ENCODE measurements around the gene MACC1.
A peak's percentile ranks its signal among the peaks of the same experiment; 100 is the strongest.

The MACC1 gene

GRCh38 chr7:20194343-20194995, 22.7 kb downstream of the MACC1 start:
- Histone ChIP-seq H3F3A (ENCODE audit: insufficient read depth, low read length) (peaks cover 8% of the 10 kb centered on the region; the same call in 1 of the 2 replicates), H3K36me3 (ENCODE audit: insufficient read depth, low read length) (peaks cover 25% of the 10 kb centered on the region), H3K4me1 (ENCODE audit: insufficient read depth, low read length, severe bottlenecking) (peaks cover 67% of the 10 kb centered on the region), H4K20me1 (ENCODE audit: insufficient read depth, low read length) (no peaks in the 10 kb centered on the region), H3K27ac (ENCODE audit: low read depth, low read length, poor library complexity, severe bottlenecking) (no peak overlapping the region), H2AFZ (ENCODE audit: low read length) (no peak overlapping the region), H3K4me2 (ENCODE audit: low read length) (no peak overlapping the region), H3K9me2 (ENCODE audit: low read depth, low read length) (no peaks in the 10 kb centered on the region), H3K79me2 (ENCODE audit: insufficient read depth, low read length) (peaks cover 8% of the 10 kb centered on the region), H3K9me3 (ENCODE audit: low read length) (0 out of 2 replicates have a peak, but pooled peaks cover 3% of the 10 kb centered on the region), H3K9ac (ENCODE audit: low read length) (no peak overlapping the region), H3K27me3 (ENCODE audit: insufficient read depth, low read length) (no peaks in the 10 kb centered on the region), H3K4me3 (ENCODE audit: low read depth, low read length, poor library complexity, severe bottlenecking) (no peak overlapping the region)
- TF ChIP-seq EZH2 (IDR thresholded peaks at IDR 0.05; ENCODE audit: borderline replicate concordance, low read length), result no peak
- TF ChIP-seq CTCF (IDR thresholded peaks at IDR 0.05; ENCODE audit: low read length), result no peak

- H3K4me1 ChIP-seq (ENCODE audit: insufficient read depth, low read length, severe bottlenecking), result peaks cover 61% of the 10 kb centered on the region
- H4K20me1 ChIP-seq (ENCODE audit: insufficient read depth, low read length), result no peaks in the 10 kb centered on the region
- no peaks in the 10 kb centered on the region for H3K27me3 ChIP-seq (ENCODE audit: insufficient read depth, low read length)
- H2AFZ ChIP-seq (ENCODE audit: low read length), result no peak overlapping the region
- H3K4me3 ChIP-seq (ENCODE audit: low read depth, low read length, poor library complexity, severe bottlenecking), result no peak overlapping the region
- H3K4me2 ChIP-seq (ENCODE audit: low read length), result no peak overlapping the region; the same call in 1 of the 2 replicates
- peaks cover 2% of the 10 kb centered on the region; the same call in 1 of the 2 replicates for H3F3A ChIP-seq (ENCODE audit: insufficient read depth, low read length)
- 0 out of 2 replicates have a peak, but pooled peaks cover 3% of the 10 kb centered on the region for H3K9me3 ChIP-seq (ENCODE audit: low read length)
- H3K79me2 ChIP-seq (ENCODE audit: insufficient read depth, low read length), result peaks cover 8% of the 10 kb centered on the region
- TF ChIP-seq EZH2 (IDR thresholded peaks at IDR 0.05; ENCODE audit: borderline replicate concordance, low read length) (no peak), CTCF (IDR thresholded peaks at IDR 0.05; ENCODE audit: low read length) (no peak)
- peaks cover 30% of the 10 kb centered on the region for H3K36me3 ChIP-seq (ENCODE audit: insufficient read depth, low read length)
- H3K9me2 ChIP-seq (ENCODE audit: low read depth, low read length), result no peaks in the 10 kb centered on the region
- no peak overlapping the region for H3K27ac ChIP-seq (ENCODE audit: low read depth, low read length, poor library complexity, severe bottlenecking)
- no peak overlapping the region for H3K9ac ChIP-seq (ENCODE audit: low read length)
Measured at GRCh38 chr7:20193873-20194272, 23.3 kb downstream of the MACC1 start.

GRCh38 chr7:20193242-20193777, 23.9 kb downstream of the MACC1 start:
- H3K27me3 ChIP-seq (ENCODE audit: insufficient read depth, low read length), result no peaks in the 10 kb centered on the region
- H3K4me3 ChIP-seq (ENCODE audit: low read depth, low read length, poor library complexity, severe bottlenecking), result no peak overlapping the region
- TF ChIP-seq CTCF (IDR thresholded peaks at IDR 0.05; ENCODE audit: low read length), result no peak
- TF ChIP-seq EZH2 (IDR thresholded peaks at IDR 0.05; ENCODE audit: borderline replicate concordance, low read length), result no peak
- no peak overlapping the region for H2AFZ ChIP-seq (ENCODE audit: low read length)
- H3K79me2 ChIP-seq (ENCODE audit: insufficient read depth, low read length), result peaks cover 8% of the 10 kb centered on the region
- H3K27ac ChIP-seq (ENCODE audit: low read depth, low read length, poor library complexity, severe bottlenecking), result peak overlapping the region; percentile 15
- no peak overlapping the region for H3K9ac ChIP-seq (ENCODE audit: low read length)
- peak overlapping the region; percentile 28; the same call in 1 of the 2 replicates for H3K4me2 ChIP-seq (ENCODE audit: low read length)
- peaks cover 56% of the 10 kb centered on the region for H3K4me1 ChIP-seq (ENCODE audit: insufficient read depth, low read length, severe bottlenecking)
- H3K9me2 ChIP-seq (ENCODE audit: low read depth, low read length), result no peaks in the 10 kb centered on the region
- no peaks in the 10 kb centered on the region for H3F3A ChIP-seq (ENCODE audit: insufficient read depth, low read length)
- peaks cover 7% of the 10 kb centered on the region; the same call in 1 of the 2 replicates for H3K9me3 ChIP-seq (ENCODE audit: low read length)
- H4K20me1 ChIP-seq (ENCODE audit: insufficient read depth, low read length), result no peaks in the 10 kb centered on the region
- H3K36me3 ChIP-seq (ENCODE audit: insufficient read depth, low read length), result peaks cover 30% of the 10 kb centered on the region

Measured in OCI-LY1 (cell line).